HEK293 (cell line): ENCODE results near the gene OPA1.

ENCODE experiments used
- BCL11B ChIP-seq: fragments of 450-650 bp; formaldehyde crosslinking; IDR thresholded peaks from 2 replicates; pipeline ENCODE4 v1.5.1; 2016; ENCODE audit warnings: low read depth, missing biosample characterization, missing genetic modification characterization
- CTCF ChIP-seq: fragments of 450-650 bp; formaldehyde crosslinking; IDR thresholded peaks from 2 replicates; pipeline ENCODE4 v1.5.1; 2016; ENCODE audit warnings: missing biosample characterization, missing genetic modification characterization
- KLF16 ChIP-seq: fragments of 450-650 bp; formaldehyde crosslinking; IDR thresholded peaks from 2 replicates; pipeline ENCODE4 v1.5.1; 2017; ENCODE audit warnings: missing biosample characterization, missing genetic modification characterization

- TF ChIP-seq BCL11B (no peak), KLF16 (no peak), CTCF (tag by site-specific recombination) (no peak)
Measured at GRCh38 chr3:193553586-193553985, 39.4 kb upstream of the OPA1 start.
